Stomach smooth muscle (tissue), 2 donors: Measurements from ENCODE around the gene DOCK10.

Source experiments
- H3K27ac ChIP-seq: one replicate; pipeline ENCODE4 v1.7.0; 2013; ENCODE audit warnings: mild to moderate bottlenecking, low read length, inconsistent platforms
- H3K27me3 ChIP-seq, 2 donors: one replicate each; pipeline ENCODE4 v1.7.0; 2013; ENCODE audit warnings: low read length in 2 of 2; ENCODE audit not compliant: insufficient read depth in 2 of 2, control insufficient read depth in 1 of 2
- H3K36me3 ChIP-seq, 2 donors: one replicate each; pipeline ENCODE4 v1.7.0; 2013; ENCODE audit warnings: low read length in 2 of 2; ENCODE audit not compliant: control insufficient read depth in 2 of 2, insufficient read depth in 2 of 2
- H3K4me1 ChIP-seq: one replicate; pipeline ENCODE4 v1.7.0; 2013; ENCODE audit warnings: low read length; ENCODE audit not compliant: control insufficient read depth, insufficient read depth
- H3K4me3 ChIP-seq, 2 donors: one replicate each; pipeline ENCODE4 v1.7.0; 2013; ENCODE audit warnings: low read length in 2 of 2
- H3K9ac ChIP-seq, 2 donors: one replicate each; pipeline ENCODE4 v1.7.0; 2013; ENCODE audit warnings: low read length in 2 of 2, mild to moderate bottlenecking in 1 of 2
- H3K9me3 ChIP-seq, 2 donors: one replicate each; pipeline ENCODE4 v1.7.0; 2013; ENCODE audit warnings: low read length in 2 of 2; ENCODE audit not compliant: control insufficient read depth in 2 of 2
- donor health status: healthy.
- donor health status: Pancreatic carcinoma.

DOCK10 gene

DNA sequence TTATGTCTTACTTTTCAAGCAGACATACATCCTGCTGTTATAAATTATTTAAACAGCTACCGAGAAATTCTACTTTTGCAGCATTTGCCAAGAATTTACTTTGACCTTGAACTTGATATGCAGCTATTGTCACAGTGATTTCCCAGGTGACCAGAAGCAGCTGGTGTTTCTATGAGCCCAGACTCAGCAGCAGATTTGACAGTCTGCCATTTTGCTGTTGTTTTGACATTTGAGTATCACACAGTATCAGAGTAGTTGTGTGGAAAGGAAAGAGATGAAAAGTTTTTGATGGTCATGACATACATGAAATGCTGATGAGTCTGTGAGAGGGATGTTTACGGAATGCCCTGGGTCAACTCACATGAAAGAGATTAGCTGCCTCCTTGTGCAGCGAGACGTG is 319.5 kb downstream of the DOCK10 start:
- Histone ChIP-seq H3K9me3 (peaks cover 0 to 3% of the 10 kb centered on the region in 2 donors), H3K36me3 (no peaks in the 10 kb centered on the region), H3K4me1 (no peaks in the 10 kb centered on the region), H3K27me3 (no peaks in the 10 kb centered on the region), H3K9ac (no peak overlapping the region), H3K4me3 (no peak overlapping the region), H3K27ac (no peak overlapping the region)

DNA sequence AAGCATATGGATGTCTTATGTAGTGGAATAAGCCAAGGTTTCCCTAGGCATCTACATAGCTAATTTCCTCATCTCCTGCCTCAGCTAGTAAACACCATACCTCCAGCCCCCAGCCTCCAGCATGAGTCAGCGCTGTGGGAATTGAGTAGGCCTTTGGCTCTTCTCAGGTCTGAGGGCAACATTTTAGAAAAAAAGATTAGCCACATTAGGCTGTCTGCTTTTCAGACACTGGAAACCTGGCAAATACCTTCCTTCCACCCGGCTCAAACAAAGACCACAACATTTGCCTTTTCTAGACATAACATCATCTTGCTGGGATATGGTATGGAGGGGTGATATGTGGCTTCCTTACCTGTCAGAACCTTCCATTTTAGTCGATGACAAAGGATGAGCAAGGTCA is 320.0 kb downstream of the DOCK10 start:
- Histone ChIP-seq H3K27ac (no peak overlapping the region), H3K9ac (no peak overlapping the region), H3K9me3 (peaks cover 0 to 3% of the 10 kb centered on the region in 2 donors), H3K27me3 (no peaks in the 10 kb centered on the region), H3K4me3 (no peak overlapping the region), H3K36me3 (no peaks in the 10 kb centered on the region), H3K4me1 (no peaks in the 10 kb centered on the region)

DNA sequence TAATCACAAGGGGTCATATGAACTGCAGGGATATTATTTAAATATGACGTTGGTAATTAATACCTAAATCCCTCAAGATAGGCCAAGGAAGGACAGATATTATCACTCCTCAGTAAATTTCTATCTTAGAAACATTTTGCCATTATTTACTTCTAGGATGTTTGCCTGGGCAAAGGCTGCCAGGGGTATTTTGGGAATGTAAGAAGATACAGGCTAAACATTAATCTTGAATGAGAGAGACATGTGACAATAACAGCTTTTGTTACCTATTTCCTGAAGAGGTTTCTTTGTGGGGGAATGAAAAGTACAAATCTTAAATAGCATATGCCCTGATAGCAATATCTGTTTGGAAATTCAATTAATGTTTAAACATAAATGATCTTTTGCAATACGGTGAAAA is 325.3 kb downstream of the DOCK10 start:
- H3K9ac ChIP-seq: no peak overlapping the region
- H3K4me1 ChIP-seq: no peaks in the 10 kb centered on the region
- H3K27me3 ChIP-seq: no peaks in the 10 kb centered on the region
- no peaks in the 10 kb centered on the region for H3K9me3 ChIP-seq
- no peak overlapping the region for H3K4me3 ChIP-seq
- no peaks in the 10 kb centered on the region for H3K36me3 ChIP-seq
- H3K27ac ChIP-seq: no peak overlapping the region

DNA sequence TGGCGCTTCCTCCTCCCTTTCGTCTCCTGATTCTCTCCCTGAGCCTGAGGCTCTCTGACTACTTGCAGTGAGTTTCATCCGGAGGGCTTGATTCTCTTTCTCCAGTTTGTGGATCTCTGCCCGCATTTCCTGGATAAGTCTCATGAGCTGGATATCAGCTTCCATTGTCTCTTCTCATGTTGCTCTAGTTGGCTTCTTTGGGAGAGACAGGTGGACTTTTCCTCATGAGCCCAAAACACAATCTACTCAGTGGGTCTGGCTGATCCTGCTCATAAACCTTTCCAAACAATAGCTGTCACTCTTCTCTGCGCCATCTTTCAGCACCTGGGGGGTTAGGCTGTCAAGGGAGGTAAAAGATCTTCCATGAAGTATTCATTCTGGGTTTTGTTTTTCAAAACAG is 326.1 kb downstream of the DOCK10 start, which contains the start of gene CCDC195:
Gene CCDC195, minus strand, starts transcription at position 165 of the 400 bp plus-strand sequence. Its CDS starts 0 bp downstream, at position 165.
- Histone ChIP-seq H3K4me3 (no peak within 1 kb of the TSS), H3K9me3 (no peaks in the 10 kb centered on the region), H3K4me1 (no peaks in the 10 kb centered on the region), H3K27me3 (no peaks in the 10 kb centered on the region), H3K9ac (no peak within 1 kb of the TSS), H3K36me3 (no peaks in the 10 kb centered on the region), H3K27ac (no peak within 1 kb of the TSS)
